ENCODE measurements around the gene PNLIPRP3. TPM values are rescaled to one million over a fixed set of nuclear protein-coding genes. Genes with fewer than 3 reads are reported as not detected.

Gene PNLIPRP3
- total RNA-seq, result not detected in 2 replicates

DNA sequence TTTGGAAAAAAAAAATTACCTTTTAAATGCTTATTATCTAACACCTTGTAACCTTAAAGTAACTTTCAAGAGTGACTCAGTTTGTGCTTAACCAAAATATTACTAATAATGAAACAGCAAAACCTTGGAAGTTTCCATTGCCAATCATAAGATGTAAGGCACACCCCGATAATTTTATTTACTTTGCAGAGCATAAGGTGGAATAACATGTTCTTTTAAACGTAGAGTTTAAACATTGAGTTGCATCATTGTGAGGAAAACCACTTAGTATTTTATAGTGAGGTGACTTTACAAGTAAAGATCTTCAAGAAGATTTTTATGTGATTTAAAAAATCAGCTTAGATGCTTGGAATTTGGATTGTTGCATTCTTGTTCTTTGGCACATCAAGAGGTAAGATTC lies at the start of gene PNLIPRP3:
Gene PNLIPRP3, plus strand, starts transcription at position 177 of the 400 bp plus-strand sequence. Its CDS starts 166 bp downstream, at position 343.

Other genes with a start within 250 kb of the PNLIPRP3 start
- 25.3 and 45.3 TPM in 2 replicates for gene GFRA1, start 154.6 kb upstream of the PNLIPRP3 start, total RNA-seq
- gene CCDC172, start 103.4 kb upstream of the PNLIPRP3 start, total RNA-seq, result not detected in 2 replicates
- not detected in 2 replicates for gene PNLIP, start 118.1 kb downstream of the PNLIPRP3 start, total RNA-seq
- gene PNLIPRP1, start 163.1 kb downstream of the PNLIPRP3 start, total RNA-seq, result not detected in 2 replicates
- gene PNLIPRP2, start 193.1 kb downstream of the PNLIPRP3 start, total RNA-seq, result not detected in 2 replicates